PFSK-1 (cell line): ENCODE data around the gene HOTAIR.

Source experiments
- FOXP2 ChIP-seq: optimal IDR thresholded peaks from 2 replicates; pipeline ENCODE3; 2011; ENCODE audit warnings: borderline replicate concordance, control low read depth, inconsistent platforms; ENCODE audit not compliant: insufficient read depth; ENCODE audit errors: extremely low read length, extremely low read depth
- POLR2AphosphoS5 ChIP-seq: IDR thresholded peaks from 2 replicates; pipeline ENCODE4 v1.6.1; 2012; ENCODE audit warnings: low read depth, mild to moderate bottlenecking, control low read depth, low read length, moderate library complexity
- REST ChIP-seq, 2 experiments: IDR thresholded peaks; 2 replicates each; pipeline versions ENCODE4 v1.6.1 to v1.8.0; 2011 to 2012; ENCODE audit warnings: low read depth in 2 of 2, low read length in 2 of 2, control low read depth in 1 of 2, inconsistent platforms in 1 of 2, mild to moderate bottlenecking in 1 of 2, moderate library complexity in 1 of 2; ENCODE audit not compliant: insufficient read depth in 1 of 2
- SIN3A ChIP-seq: IDR thresholded peaks from 2 replicates; pipeline ENCODE4 v1.6.1; 2012; ENCODE audit warnings: mild to moderate bottlenecking, low read length, moderate library complexity, borderline replicate concordance; ENCODE audit not compliant: insufficient read depth
- TAF1 ChIP-seq: IDR thresholded peaks from 2 replicates; pipeline ENCODE4 v1.6.1; 2012; ENCODE audit warnings: low read length, control low read depth, borderline replicate concordance; ENCODE audit not compliant: insufficient read depth

Gene HOTAIR

GRCh38 chr12:53964315-53964713 lies 10.4 kb downstream of the HOTAIR start:
- TF ChIP-seq SIN3A (no peak), POLR2AphosphoS5 (no peak)

- TF ChIP-seq POLR2AphosphoS5 (no peak), TAF1 (no peak), FOXP2 (no peak), REST (IDR thresholded peaks at IDR 0.05; ENCODE audit: insufficient read depth in 1 of 2, low read depth in 2 of 2, low read length in 2 of 2) (no peak), SIN3A (no peak)
Observed at GRCh38 chr12:53963434-53964314, 11.1 kb downstream of the HOTAIR start.

GRCh38 chr12:53963005-53963404 lies 11.7 kb downstream of the HOTAIR start:
- TF ChIP-seq POLR2AphosphoS5 (no peak), REST (IDR thresholded peaks at IDR 0.05; ENCODE audit: insufficient read depth in 1 of 2, low read depth in 2 of 2, low read length in 2 of 2) (no peak), FOXP2 (no peak), TAF1 (no peak), SIN3A (no peak)

- TF ChIP-seq TAF1 (no peak), REST (IDR thresholded peaks at IDR 0.05; ENCODE audit: insufficient read depth in 1 of 2, low read depth in 2 of 2, low read length in 2 of 2) (no peak), SIN3A (no peak), FOXP2 (no peak)
Observed at GRCh38 chr12:53961025-53961761, 13.6 kb downstream of the HOTAIR start.

- TF ChIP-seq SIN3A = no peak
- no peak for TF ChIP-seq REST (IDR thresholded peaks at IDR 0.05; ENCODE audit: insufficient read depth in 1 of 2, low read depth in 2 of 2, low read length in 2 of 2)
- TF ChIP-seq FOXP2 = no peak
- no peak for TF ChIP-seq TAF1
- TF ChIP-seq POLR2AphosphoS5 = no peak
Observed at GRCh38 chr12:53960187-53961024, 14.3 kb downstream of the HOTAIR start.
